H1 (cell line): ENCODE measurements around the gene SEC63. TPM values are rescaled to one million over a fixed set of nuclear protein-coding genes. Genes with fewer than 3 reads are reported as not detected.

ENCODE experiments used
- CTBP2 ChIP-seq: IDR thresholded peaks from 2 replicates; pipeline ENCODE4 v1.7.0; 2011; ENCODE audit warnings: borderline replicate concordance, mild to moderate bottlenecking, moderate library complexity, mixed read lengths, low read length; ENCODE audit not compliant: insufficient read depth, insufficient read length
- TAF7 ChIP-seq: optimal IDR thresholded peaks from 2 replicates; pipeline ENCODE3; 2011; ENCODE audit warnings: low read depth, mild to moderate bottlenecking, inconsistent platforms, low read length, moderate library complexity, borderline replicate concordance
- polyA plus RNA-seq, 7 experiments: library from polyadenylated mRNA; depleted of rRNA in 3 of 7; stranded (reverse) in 5 of 7; unstranded in 2 of 7; fragments of >200 nt in 5 of 7; fragments of 200-250 nt in 2 of 7; gene quantifications; 1 replicate in 5 of 7; 2 replicates in 1 of 7; 4 replicates in 1 of 7; pipeline versions ENCODE4 v1.2.1 to v1.2.3, GENCODE V29; 2011 to 2013; ENCODE audit warnings: missing spikeins in 2 of 7, mixed read lengths in 2 of 7
- total RNA-seq: library from RNA; stranded (reverse); fragmentation: NEBNext Ultra II Directional; extraction: Animal tissue kit (Norgen Biotek cat#: 25700); gene quantifications from 2 replicates; pipeline ENCODE4 v1.2.1, GENCODE V29; 2021

The SEC63 gene
- total and polyA plus RNA-seq, 2 of the 8 experiments (the other 6 are each of a cell fraction or from before 2014, with no cell fraction given): 17.3 to 121 TPM

GRCh38 chr6:107957308-107957908 lies 600 bp downstream of the SEC63 start (continued):
- TF ChIP-seq TAF7 (no peak), CTBP2 (no peak)
